PFSK-1 (cell line): ENCODE measurements around the gene CASP2.

Experiments used
- FOXP2 ChIP-seq: optimal IDR thresholded peaks from 2 replicates; pipeline ENCODE3; 2011; ENCODE audit warnings: borderline replicate concordance, control low read depth, inconsistent platforms; ENCODE audit not compliant: insufficient read depth; ENCODE audit errors: extremely low read length, extremely low read depth
- POLR2AphosphoS5 ChIP-seq: IDR thresholded peaks from 2 replicates; pipeline ENCODE4 v1.6.1; 2012; ENCODE audit warnings: low read depth, mild to moderate bottlenecking, control low read depth, low read length, moderate library complexity
- SIN3A ChIP-seq: IDR thresholded peaks from 2 replicates; pipeline ENCODE4 v1.6.1; 2012; ENCODE audit warnings: mild to moderate bottlenecking, low read length, moderate library complexity, borderline replicate concordance; ENCODE audit not compliant: insufficient read depth
- TAF1 ChIP-seq: IDR thresholded peaks from 2 replicates; pipeline ENCODE4 v1.6.1; 2012; ENCODE audit warnings: low read length, control low read depth, borderline replicate concordance; ENCODE audit not compliant: insufficient read depth
- TF ChIP-seq, protein P1 (sequence below), 2 experiments: IDR thresholded peaks; 2 replicates each; pipeline versions ENCODE4 v1.6.1 to v1.8.0; 2011 to 2012; ENCODE audit warnings: low read depth in 2 of 2, low read length in 2 of 2, control low read depth in 1 of 2, inconsistent platforms in 1 of 2, mild to moderate bottlenecking in 1 of 2, moderate library complexity in 1 of 2; ENCODE audit not compliant: insufficient read depth in 1 of 2

The CASP2 gene

DNA sequence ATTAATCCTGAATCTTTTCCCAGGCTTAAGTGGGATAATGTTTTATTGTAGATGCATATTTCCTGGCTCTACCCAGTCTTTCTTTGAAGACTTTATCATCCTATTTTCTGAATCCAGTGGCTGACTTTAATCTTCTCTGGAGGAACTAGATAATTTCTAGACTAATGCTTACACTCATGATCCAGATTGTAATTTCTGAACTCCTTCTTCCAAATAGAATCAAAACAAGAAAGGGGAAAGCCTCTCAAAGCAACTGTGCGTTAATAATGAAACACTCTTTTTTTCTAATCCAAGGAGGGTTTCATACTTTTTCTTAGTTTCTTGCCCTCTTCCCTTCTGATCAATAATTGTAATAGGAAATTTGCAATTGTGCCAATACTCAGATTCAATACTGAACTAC, 16.9 kb upstream of the CASP2 start:
- TF ChIP-seq SIN3A, result no peak

DNA sequence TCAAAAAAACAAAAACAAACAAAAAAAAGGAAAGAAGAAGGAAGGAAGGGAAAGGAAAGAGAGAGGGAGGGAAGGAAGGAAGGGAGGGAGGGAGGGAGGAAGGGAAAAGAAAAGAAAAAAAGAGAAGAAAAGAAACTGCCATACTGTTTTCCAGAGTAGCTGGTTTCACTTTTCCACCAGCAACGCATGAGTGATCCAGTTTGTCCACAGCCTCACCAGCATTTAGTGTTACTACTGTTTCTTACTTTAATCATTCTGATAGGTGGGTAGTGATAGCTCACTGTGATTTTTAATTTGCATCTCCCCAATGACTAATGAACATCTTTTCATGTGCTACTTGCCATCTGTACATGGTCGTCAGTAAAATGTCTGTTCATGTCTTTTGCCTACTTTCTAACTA, 15.3 kb upstream of the CASP2 start:
- TF ChIP-seq, protein P1, sequence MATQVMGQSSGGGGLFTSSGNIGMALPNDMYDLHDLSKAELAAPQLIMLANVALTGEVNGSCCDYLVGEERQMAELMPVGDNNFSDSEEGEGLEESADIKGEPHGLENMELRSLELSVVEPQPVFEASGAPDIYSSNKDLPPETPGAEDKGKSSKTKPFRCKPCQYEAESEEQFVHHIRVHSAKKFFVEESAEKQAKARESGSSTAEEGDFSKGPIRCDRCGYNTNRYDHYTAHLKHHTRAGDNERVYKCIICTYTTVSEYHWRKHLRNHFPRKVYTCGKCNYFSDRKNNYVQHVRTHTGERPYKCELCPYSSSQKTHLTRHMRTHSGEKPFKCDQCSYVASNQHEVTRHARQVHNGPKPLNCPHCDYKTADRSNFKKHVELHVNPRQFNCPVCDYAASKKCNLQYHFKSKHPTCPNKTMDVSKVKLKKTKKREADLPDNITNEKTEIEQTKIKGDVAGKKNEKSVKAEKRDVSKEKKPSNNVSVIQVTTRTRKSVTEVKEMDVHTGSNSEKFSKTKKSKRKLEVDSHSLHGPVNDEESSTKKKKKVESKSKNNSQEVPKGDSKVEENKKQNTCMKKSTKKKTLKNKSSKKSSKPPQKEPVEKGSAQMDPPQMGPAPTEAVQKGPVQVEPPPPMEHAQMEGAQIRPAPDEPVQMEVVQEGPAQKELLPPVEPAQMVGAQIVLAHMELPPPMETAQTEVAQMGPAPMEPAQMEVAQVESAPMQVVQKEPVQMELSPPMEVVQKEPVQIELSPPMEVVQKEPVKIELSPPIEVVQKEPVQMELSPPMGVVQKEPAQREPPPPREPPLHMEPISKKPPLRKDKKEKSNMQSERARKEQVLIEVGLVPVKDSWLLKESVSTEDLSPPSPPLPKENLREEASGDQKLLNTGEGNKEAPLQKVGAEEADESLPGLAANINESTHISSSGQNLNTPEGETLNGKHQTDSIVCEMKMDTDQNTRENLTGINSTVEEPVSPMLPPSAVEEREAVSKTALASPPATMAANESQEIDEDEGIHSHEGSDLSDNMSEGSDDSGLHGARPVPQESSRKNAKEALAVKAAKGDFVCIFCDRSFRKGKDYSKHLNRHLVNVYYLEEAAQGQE (IDR thresholded peaks at IDR 0.05; ENCODE audit: insufficient read depth in 1 of 2, low read depth in 2 of 2, low read length in 2 of 2), result no peak
- no peak for TF ChIP-seq SIN3A
- TF ChIP-seq TAF1, result no peak
- no peak for TF ChIP-seq POLR2AphosphoS5
- TF ChIP-seq FOXP2, result no peak

DNA sequence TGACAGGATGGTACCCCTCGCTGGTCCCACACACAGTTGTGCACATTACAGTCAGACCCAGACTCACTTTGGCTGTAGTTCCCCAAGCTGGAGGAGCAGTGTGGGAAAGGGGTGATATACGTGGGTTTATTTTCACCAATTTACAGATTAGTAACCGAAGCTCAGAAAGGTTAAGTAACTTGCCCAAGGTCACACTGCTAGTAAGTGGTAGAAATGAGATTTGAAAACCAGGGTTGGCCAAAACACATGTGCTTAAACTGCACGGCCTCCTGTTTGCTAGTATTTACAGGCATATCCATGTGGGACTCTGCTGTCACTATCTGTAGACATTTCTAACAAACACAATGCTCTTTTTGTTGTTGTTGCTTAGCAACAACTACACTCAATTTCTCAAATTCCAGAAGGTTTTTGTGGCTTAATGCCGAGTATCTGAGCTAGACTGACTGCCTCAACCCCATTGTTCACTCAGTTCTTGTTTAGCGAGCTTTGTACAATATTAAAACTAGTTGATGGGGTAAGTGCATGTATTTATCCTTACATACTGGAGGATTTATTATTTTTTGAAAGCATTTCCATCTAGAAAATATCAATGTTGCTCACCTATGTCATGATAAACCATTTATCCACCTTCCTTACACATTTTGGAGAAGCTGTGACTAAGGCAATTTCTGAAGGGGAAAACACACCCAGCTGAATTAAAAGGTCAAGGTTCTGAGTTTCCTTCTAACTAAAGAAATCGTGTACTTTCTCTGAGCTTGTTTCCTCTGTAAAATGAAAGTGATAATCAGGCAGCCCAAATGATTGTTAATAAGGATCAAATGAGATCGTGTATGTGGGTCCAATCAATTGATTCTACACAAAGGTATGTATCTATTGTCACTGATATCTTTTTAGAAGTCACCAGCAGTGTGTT, 8.7 kb upstream of the CASP2 start:
- TF ChIP-seq, protein P1 (IDR thresholded peaks at IDR 0.05; ENCODE audit: insufficient read depth in 1 of 2, low read depth in 2 of 2, low read length in 2 of 2), result no peak
- TF ChIP-seq POLR2AphosphoS5, result no peak

GRCh38 chr7:143280160-143280559, 8.0 kb upstream of the CASP2 start:
- TF ChIP-seq, protein P1 (IDR thresholded peaks at IDR 0.05; ENCODE audit: insufficient read depth in 1 of 2, low read depth in 2 of 2, low read length in 2 of 2), result no peak
- TF ChIP-seq FOXP2, result no peak
- no peak for TF ChIP-seq SIN3A
- TF ChIP-seq POLR2AphosphoS5, result no peak
- no peak for TF ChIP-seq TAF1

- TF ChIP-seq, protein P1 (IDR thresholded peaks at IDR 0.05; ENCODE audit: insufficient read depth in 1 of 2, low read depth in 2 of 2, low read length in 2 of 2), result no peak
- TF ChIP-seq SIN3A (no peak), TAF1 (no peak), FOXP2 (no peak), POLR2AphosphoS5 (no peak)
Measured at GRCh38 chr7:143280566-143280965, 7.6 kb upstream of the CASP2 start.
